Liver (tissue), 9 donors: ENCODE data around the gene RALGPS1. TPM values are rescaled to one million over a fixed set of nuclear protein-coding genes. Genes with fewer than 3 reads are reported as not detected.

ENCODE experiments used
- DNase-seq: peaks from one replicate; pipeline ENCODE4 v3.0.0-alpha.2; 2017; ENCODE audit warnings: low spot score
- H3K27ac ChIP-seq, 2 donors: one replicate each; pipeline ENCODE4 v1.7.0; 2013; ENCODE audit warnings: inconsistent platforms in 2 of 2, low read length in 2 of 2, control low read depth in 1 of 2, low read depth in 1 of 2, mild to moderate bottlenecking in 1 of 2
- H3K27me3 ChIP-seq, 4 donors: one replicate each; pipeline versions ENCODE4 v1.6.1 to v1.7.0; 2013; ENCODE audit warnings: low read length in 3 of 4, inconsistent platforms in 1 of 4, mild to moderate bottlenecking in 1 of 4, moderate library complexity in 1 of 4; ENCODE audit not compliant: control insufficient read depth in 4 of 4, insufficient read depth in 4 of 4
- H3K36me3 ChIP-seq, 4 donors: one replicate each; pipeline versions ENCODE4 v1.6.1 to v1.7.0; 2013; ENCODE audit warnings: low read length in 3 of 4, mild to moderate bottlenecking in 3 of 4, low read depth in 1 of 4, moderate library complexity in 1 of 4; ENCODE audit not compliant: control insufficient read depth in 4 of 4, insufficient read depth in 3 of 4
- H3K4me1 ChIP-seq, 4 donors: one replicate each; pipeline versions ENCODE4 v1.6.1 to v1.7.0; 2013; ENCODE audit warnings: low read length in 3 of 4, mild to moderate bottlenecking in 3 of 4, moderate library complexity in 1 of 4; ENCODE audit not compliant: control insufficient read depth in 4 of 4, insufficient read depth in 4 of 4
- H3K4me3 ChIP-seq, 3 donors: one replicate each; pipeline versions ENCODE4 v1.6.1 to v1.7.0; 2013; ENCODE audit warnings: low read length in 3 of 3, control low read depth in 1 of 3, low read depth in 1 of 3, mild to moderate bottlenecking in 1 of 3
- H3K9ac ChIP-seq, 2 donors: one replicate each; pipeline ENCODE4 v1.7.0; 2013; ENCODE audit warnings: low read length in 2 of 2, mild to moderate bottlenecking in 2 of 2, moderate library complexity in 2 of 2, control low read depth in 1 of 2, low read depth in 1 of 2
- H3K9me3 ChIP-seq, 4 donors: one replicate each; pipeline versions ENCODE4 v1.6.1 to v1.7.0; 2013; ENCODE audit warnings: low read length in 3 of 4; ENCODE audit not compliant: control insufficient read depth in 4 of 4
- CTCF ChIP-seq: fragments of 150-350 bp; IDR thresholded peaks from 2 replicates; pipeline ENCODE4 v1.5.1; 2017; ENCODE audit warnings: improper control_type of control experiment, low read depth, low read length; ENCODE audit not compliant: missing input control
- EGR1 ChIP-seq, 2 donors: IDR thresholded peaks; 2 replicates each; pipeline ENCODE4 v1.6.1; 2016 to 2018; ENCODE audit warnings: antibody characterized with exemption in 2 of 2, low read depth in 2 of 2
- FOXA1 ChIP-seq: IDR thresholded peaks from 2 replicates; pipeline ENCODE4 v1.6.1; 2016; ENCODE audit warnings: antibody characterized with exemption
- GABPA ChIP-seq, 2 donors: IDR thresholded peaks in 1 of 2; conservative IDR thresholded peaks in 1 of 2; 2 replicates each; pipeline ENCODE4 v1.6.1; 2016; ENCODE audit warnings: antibody characterized with exemption in 2 of 2, mild to moderate bottlenecking in 1 of 2, moderate library complexity in 1 of 2
- HNF4A ChIP-seq, 2 donors: conservative IDR thresholded peaks; 2 replicates each; pipeline ENCODE4 v1.6.1; 2016; ENCODE audit warnings: antibody characterized with exemption in 2 of 2, mild to moderate bottlenecking in 2 of 2
- HNF4G ChIP-seq: IDR thresholded peaks from 2 replicates; pipeline ENCODE4 v1.6.1; 2016; ENCODE audit warnings: antibody characterized with exemption
- MAX ChIP-seq: IDR thresholded peaks from 2 replicates; pipeline ENCODE4 v1.6.1; 2016; ENCODE audit warnings: antibody characterized with exemption
- NR2F2 ChIP-seq: IDR thresholded peaks from 2 replicates; pipeline ENCODE4 v1.6.1; 2016; ENCODE audit warnings: antibody characterized with exemption
- RAD21 ChIP-seq, 2 donors: IDR thresholded peaks; 2 replicates each; pipeline ENCODE4 v1.6.1; 2016; ENCODE audit warnings: antibody characterized with exemption in 2 of 2, mild to moderate bottlenecking in 2 of 2
- REST ChIP-seq: IDR thresholded peaks from 2 replicates; pipeline ENCODE4 v1.6.1; 2016; ENCODE audit warnings: antibody characterized with exemption, mild to moderate bottlenecking
- RXRA ChIP-seq, 2 donors: IDR thresholded peaks; 2 replicates each; pipeline ENCODE4 v1.6.1; 2017 to 2018; ENCODE audit warnings: antibody characterized with exemption in 2 of 2, mild to moderate bottlenecking in 1 of 2
- SP1 ChIP-seq: IDR thresholded peaks from 2 replicates; pipeline ENCODE4 v1.6.1; 2018; ENCODE audit warnings: antibody characterized with exemption, mild to moderate bottlenecking
- TAF1 ChIP-seq: conservative IDR thresholded peaks from 2 replicates; pipeline ENCODE4 v1.6.1; 2016; ENCODE audit warnings: antibody characterized with exemption, mild to moderate bottlenecking
- YY1 ChIP-seq: IDR thresholded peaks from 2 replicates; pipeline ENCODE4 v1.6.1; 2016; ENCODE audit warnings: antibody characterized with exemption, mild to moderate bottlenecking
- ZBTB33 ChIP-seq: IDR thresholded peaks from 2 replicates; pipeline ENCODE4 v1.6.1; 2016; ENCODE audit warnings: antibody characterized with exemption
- WGBS: extraction: QIAGEN DNeasy Blood & Tissue Kit; methylation state at CpG from one replicate; pipeline ENCODE4 v1.1.7; 2013; 5-methylcytosine and 5-hydroxymethylcytosine counted together
- polyA plus RNA-seq, 2 donors: library from polyadenylated mRNA; stranded (reverse) in 1 of 2; unstranded in 1 of 2; fragments of 200-250 nt in 1 of 2; fragments of >200 nt in 1 of 2; fragmentation: Nextera tagmentation in 1 of 2; extraction: Ambion mirVana in 1 of 2; gene quantifications; one replicate each; pipeline versions ENCODE4 v1.2.1 to v1.2.3, GENCODE V29; 2013 to 2015
- total RNA-seq, 2 donors: library from RNA; depleted of rRNA; stranded (reverse); fragments of >200 nt; gene quantifications; one replicate each; pipeline ENCODE4 v1.2.3, GENCODE V29; 2014
- TF ChIP-seq, protein P1 (sequence below): IDR thresholded peaks from 2 replicates; pipeline ENCODE4 v1.6.1; 2016; ENCODE audit warnings: antibody characterized with exemption
- donor health status: healthy.
- donor health status: healthy.
- donor health status: healthy.
- donor health status: healthy.
- donor health status: healthy.

Gene RALGPS1
- total and polyA plus RNA-seq, 4 donors: 1.4 to 2.7 (median 2.0) TPM

DNA sequence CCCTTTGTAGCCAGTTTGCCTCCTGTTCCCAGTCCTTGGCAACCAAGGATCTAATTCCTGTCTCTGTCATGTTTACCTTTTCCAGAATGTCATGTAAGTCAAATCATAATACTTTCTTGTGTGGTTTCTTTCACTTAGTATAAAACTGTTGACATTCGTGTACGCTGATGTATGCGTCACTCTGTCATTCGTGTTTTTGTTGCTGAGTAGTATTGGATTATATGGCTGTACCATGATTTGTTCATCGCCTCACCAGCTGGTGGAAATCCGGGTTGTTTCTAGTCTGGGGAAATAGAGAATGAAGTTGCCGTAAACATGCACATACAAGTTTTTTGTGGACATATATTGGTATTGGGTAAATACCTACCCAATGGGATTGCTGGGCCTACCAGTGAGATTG, 110.5 kb downstream of the RALGPS1 start:
- H3K9ac ChIP-seq: no peak overlapping the region
- TF ChIP-seq SP1 (no peak), HNF4G (no peak), MAX (no peak)
- H3K27me3 ChIP-seq: no peaks in the 10 kb centered on the region
- DNase-seq: no peak
- H3K4me3 ChIP-seq: no peak overlapping the region
- no peak overlapping the region for H3K27ac ChIP-seq
- H3K9me3 ChIP-seq: no peaks in the 10 kb centered on the region
- WGBS: 96% methylated on average over 7 of the region's 7 CpGs
- H3K4me1 ChIP-seq: no peaks in the 10 kb centered on the region
- H3K36me3 ChIP-seq: no peaks in the 10 kb centered on the region

DNA sequence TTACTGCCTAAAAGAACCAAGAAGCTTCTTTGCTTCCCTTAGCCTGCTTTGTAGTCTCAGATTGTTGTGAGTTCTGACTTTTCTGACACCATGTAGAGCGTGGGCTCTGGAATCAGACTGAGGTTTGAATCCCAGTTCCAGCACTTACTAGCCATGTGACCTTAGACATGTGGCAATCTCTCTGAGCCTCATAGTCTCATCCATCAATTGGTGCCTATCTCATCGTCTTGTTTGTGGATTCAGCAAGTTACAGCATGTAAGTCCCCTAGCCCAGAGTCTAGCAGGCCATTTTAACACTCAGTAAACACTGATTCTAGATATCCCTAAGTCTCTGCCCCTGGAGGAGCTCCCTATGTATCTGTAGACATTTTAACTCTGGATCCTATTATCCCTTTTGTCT, 113.1 kb downstream of the RALGPS1 start:
- WGBS: 90% methylated on average over 2 of the region's 2 CpGs

DNA sequence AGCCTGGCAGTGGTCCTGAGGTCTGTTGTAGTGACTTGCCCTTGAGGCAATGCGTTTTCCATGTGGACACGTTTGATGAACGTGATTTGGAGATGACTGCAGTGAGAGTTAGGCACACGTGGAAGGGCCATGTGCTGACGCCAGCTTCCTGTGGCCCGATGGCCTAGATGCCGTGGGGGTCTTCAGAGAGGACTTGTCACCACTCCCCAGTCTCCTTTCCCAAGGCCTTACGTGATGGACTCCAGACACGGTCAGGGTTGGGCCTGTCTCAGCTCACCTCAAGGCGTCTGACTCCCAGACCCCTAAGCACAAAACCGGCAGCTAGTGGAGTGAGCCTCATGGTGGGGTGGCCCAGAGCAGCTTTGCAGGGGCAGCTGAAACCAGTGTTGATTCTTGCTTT, 115.0 kb downstream of the RALGPS1 start:
- no peaks in the 10 kb centered on the region for H3K36me3 ChIP-seq
- no peak for DNase-seq
- no peak overlapping the region for H3K27ac ChIP-seq
- no peak overlapping the region for H3K9ac ChIP-seq
- H3K27me3 ChIP-seq: no peaks in the 10 kb centered on the region
- no peak overlapping the region for H3K4me3 ChIP-seq
- 95% methylated on average over 11 of the region's 11 CpGs for WGBS
- no peaks in the 10 kb centered on the region for H3K4me1 ChIP-seq
- no peaks in the 10 kb centered on the region for H3K9me3 ChIP-seq
- no peak for TF ChIP-seq EGR1 (IDR thresholded peaks at IDR 0.05; ENCODE audit: low read depth in 2 of 2)
- TF ChIP-seq YY1: no peak
- TF ChIP-seq HNF4A (conservative IDR thresholded peaks at IDR 0.05): no peak
- no peak for TF ChIP-seq TAF1
- TF ChIP-seq RXRA (IDR thresholded peaks at IDR 0.05): no peak
- TF ChIP-seq NR2F2: no peak
- no peak for TF ChIP-seq FOXA1
- no peak for TF ChIP-seq RAD21 (IDR thresholded peaks at IDR 0.05)
- TF ChIP-seq, protein P1, sequence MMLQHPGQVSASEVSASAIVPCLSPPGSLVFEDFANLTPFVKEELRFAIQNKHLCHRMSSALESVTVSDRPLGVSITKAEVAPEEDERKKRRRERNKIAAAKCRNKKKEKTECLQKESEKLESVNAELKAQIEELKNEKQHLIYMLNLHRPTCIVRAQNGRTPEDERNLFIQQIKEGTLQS: no peak
- TF ChIP-seq SP1: no peak
- no peak for TF ChIP-seq GABPA (IDR thresholded peaks at IDR 0.05 in 1 of 2, conservative IDR thresholded peaks at IDR 0.05 in 1 of 2)
- no peak for TF ChIP-seq HNF4G
- no peak for TF ChIP-seq REST
- TF ChIP-seq MAX: no peak
- TF ChIP-seq ZBTB33: no peak

More for the DNA sequence above, 113.1 kb downstream of the RALGPS1 start:
- no peaks in the 10 kb centered on the region for H3K27me3 ChIP-seq
- no peak overlapping the region for H3K4me3 ChIP-seq
- TF ChIP-seq GABPA (IDR thresholded peaks at IDR 0.05 in 1 of 2, conservative IDR thresholded peaks at IDR 0.05 in 1 of 2): no peak
- no peak for TF ChIP-seq CTCF
- H3K36me3 ChIP-seq: no peaks in the 10 kb centered on the region
- no peak overlapping the region for H3K9ac ChIP-seq
- H3K27ac ChIP-seq: no peak overlapping the region
- DNase-seq: no peak
- no peaks in the 10 kb centered on the region for H3K4me1 ChIP-seq
- no peaks in the 10 kb centered on the region for H3K9me3 ChIP-seq
